ENCODE results near the gene SLC22A1.
"Not testable (repeated sequence)": the region's sequence is repeated elsewhere in the genome, so short reads cannot be mapped to it uniquely, and the experiment has no call there.

Gene SLC22A1

DNA sequence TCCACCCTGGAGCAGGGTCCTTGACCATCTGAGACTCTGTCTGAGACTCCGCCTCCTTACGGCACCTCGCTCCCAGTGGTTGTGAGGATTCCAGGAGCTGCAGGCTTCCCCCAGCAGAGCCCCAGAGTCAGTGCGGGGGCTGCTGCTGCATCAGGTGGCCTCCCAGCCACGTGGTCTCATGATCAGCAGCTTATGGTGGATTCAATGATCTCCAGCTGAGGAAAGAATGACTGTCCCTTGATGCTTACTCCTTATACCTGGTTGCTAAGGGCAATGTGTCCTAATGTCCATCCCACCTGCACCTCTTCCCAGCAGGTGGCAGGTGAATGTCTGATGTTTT is 40.0 kb downstream of the SLC22A1 start:
- TF ChIP-seq, protein P1, sequence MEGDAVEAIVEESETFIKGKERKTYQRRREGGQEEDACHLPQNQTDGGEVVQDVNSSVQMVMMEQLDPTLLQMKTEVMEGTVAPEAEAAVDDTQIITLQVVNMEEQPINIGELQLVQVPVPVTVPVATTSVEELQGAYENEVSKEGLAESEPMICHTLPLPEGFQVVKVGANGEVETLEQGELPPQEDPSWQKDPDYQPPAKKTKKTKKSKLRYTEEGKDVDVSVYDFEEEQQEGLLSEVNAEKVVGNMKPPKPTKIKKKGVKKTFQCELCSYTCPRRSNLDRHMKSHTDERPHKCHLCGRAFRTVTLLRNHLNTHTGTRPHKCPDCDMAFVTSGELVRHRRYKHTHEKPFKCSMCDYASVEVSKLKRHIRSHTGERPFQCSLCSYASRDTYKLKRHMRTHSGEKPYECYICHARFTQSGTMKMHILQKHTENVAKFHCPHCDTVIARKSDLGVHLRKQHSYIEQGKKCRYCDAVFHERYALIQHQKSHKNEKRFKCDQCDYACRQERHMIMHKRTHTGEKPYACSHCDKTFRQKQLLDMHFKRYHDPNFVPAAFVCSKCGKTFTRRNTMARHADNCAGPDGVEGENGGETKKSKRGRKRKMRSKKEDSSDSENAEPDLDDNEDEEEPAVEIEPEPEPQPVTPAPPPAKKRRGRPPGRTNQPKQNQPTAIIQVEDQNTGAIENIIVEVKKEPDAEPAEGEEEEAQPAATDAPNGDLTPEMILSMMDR (IDR thresholded peaks at IDR 0.05; ENCODE audit: low read depth, low read length) = no peak
- H3K4me3 ChIP-seq (ENCODE audit: low read depth, low read length) = no peak overlapping the region
- no peak for DNase-seq
- H3K9me3 ChIP-seq = no peaks in the 10 kb centered on the region
- no peaks in the 10 kb centered on the region for H3K36me3 ChIP-seq
- H3K27me3 ChIP-seq = no peaks in the 10 kb centered on the region
- H3K4me1 ChIP-seq = no peaks in the 10 kb centered on the region

DNA sequence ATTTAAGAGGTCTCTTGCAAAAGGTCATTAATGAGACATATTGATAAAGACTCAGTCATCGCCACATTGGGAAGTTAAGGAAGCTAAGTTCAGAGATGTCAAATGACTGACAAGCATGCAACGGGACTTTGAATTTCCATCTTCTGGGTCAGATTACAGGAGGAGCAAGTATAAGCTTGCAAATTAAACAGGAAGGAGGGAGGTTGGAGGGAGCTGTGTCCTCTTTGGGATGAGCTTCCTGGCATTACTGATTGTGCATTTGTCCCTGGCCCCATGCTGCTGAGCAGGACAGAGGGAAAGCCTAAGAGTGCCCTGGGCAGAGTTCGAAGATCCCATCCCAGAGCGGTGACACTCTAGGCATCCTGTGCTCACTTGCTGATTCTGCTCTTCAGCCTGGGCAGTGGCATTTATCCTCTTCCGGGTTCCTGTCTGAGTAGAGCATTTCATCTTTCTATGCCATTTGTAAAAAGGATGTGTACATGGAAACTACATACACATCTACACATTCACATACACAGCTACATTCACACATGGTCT is 40.5 kb downstream of the SLC22A1 start:
- Histone ChIP-seq H3K36me3 (no peaks in the 10 kb centered on the region), H3K9me3 (no peaks in the 10 kb centered on the region), H3K4me1 (no peaks in the 10 kb centered on the region), H3K27me3 (no peaks in the 10 kb centered on the region), H3K4me3 (ENCODE audit: low read depth, low read length) (no peak overlapping the region)
- DNase-seq = no peak
- TF ChIP-seq, protein P1 (IDR thresholded peaks at IDR 0.05; ENCODE audit: low read depth, low read length) = no peak

DNA sequence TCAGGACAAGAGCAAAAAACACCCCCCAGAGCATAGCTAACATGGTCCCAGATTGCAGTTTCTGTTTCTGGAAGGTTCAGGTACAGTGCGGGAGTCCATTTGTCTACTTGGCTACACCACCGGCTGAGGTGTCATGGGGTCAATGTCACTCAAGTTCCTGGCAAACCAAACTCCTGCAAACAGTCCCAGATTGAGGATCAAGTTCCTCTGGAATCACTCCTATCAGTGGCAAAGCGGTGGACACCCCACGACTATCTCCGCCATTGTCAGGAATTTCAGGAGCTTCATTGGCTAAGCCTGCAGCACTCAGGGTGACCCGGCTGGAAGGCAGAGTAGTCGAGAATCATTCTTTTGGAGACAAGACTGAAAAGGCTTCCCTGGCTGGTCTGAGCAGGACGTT is 41.8 kb downstream of the SLC22A1 start:
- Histone ChIP-seq H3K36me3 (no peaks in the 10 kb centered on the region), H3K4me3 (ENCODE audit: low read depth, low read length) (no peak overlapping the region), H3K27me3 (no peaks in the 10 kb centered on the region), H3K9me3 (no peaks in the 10 kb centered on the region), H3K4me1 (no peaks in the 10 kb centered on the region)
- TF ChIP-seq, protein P1 (IDR thresholded peaks at IDR 0.05; ENCODE audit: low read depth, low read length) = no peak
- DNase-seq = no peak

DNA sequence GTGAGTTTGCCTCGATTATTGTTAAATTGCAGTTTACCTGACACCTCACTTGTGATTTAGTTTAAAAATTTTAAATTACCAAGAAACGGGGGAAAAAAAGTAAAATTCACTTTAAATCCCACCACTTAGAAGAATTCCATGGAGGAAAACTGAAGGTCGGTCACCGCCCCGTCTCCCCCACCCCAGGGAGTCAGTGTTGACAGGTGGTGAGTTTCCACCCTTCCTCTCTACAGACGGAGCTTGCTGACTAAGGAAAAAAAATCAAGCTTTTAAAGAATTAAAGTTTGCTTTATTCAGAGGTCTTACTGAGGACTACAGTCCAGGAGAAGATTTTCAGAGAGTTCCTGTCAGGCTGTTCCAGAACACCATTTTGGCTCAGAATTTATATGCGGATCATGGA is 42.3 kb downstream of the SLC22A1 start:
- DNase-seq = no peak
- no peaks in the 10 kb centered on the region for H3K4me1 ChIP-seq
- no peaks in the 10 kb centered on the region for H3K36me3 ChIP-seq
- H3K9me3 ChIP-seq = no peaks in the 10 kb centered on the region
- TF ChIP-seq, protein P1 (IDR thresholded peaks at IDR 0.05; ENCODE audit: low read depth, low read length) = no peak
- H3K4me3 ChIP-seq (ENCODE audit: low read depth, low read length) = no peak overlapping the region
- H3K27me3 ChIP-seq = no peaks in the 10 kb centered on the region

DNA sequence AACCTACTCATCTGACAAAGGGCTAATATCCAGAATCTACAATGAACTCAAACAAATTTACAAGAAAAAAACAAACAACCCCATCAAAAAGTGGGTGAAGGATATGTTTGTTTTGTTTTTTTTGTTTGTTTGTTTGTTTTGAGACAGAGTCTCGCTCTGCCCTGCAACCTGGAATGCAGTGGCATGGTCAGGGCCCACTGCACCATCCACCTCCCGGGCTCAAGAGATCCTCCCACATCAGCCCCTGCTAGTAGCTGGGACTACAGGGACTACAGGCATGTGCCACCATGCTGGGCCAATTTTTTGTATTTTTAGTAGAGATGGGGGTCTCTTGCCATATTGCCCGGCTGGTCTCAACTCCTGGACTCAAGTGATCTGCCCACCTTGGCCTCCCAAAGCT is 44.3 kb downstream of the SLC22A1 start:
- not testable (repeated sequence) for H3K27me3 ChIP-seq; DNase-seq; H3K36me3 ChIP-seq; H3K4me1 ChIP-seq; H3K4me3 ChIP-seq (ENCODE audit: low read depth, low read length); H3K9me3 ChIP-seq

DNA sequence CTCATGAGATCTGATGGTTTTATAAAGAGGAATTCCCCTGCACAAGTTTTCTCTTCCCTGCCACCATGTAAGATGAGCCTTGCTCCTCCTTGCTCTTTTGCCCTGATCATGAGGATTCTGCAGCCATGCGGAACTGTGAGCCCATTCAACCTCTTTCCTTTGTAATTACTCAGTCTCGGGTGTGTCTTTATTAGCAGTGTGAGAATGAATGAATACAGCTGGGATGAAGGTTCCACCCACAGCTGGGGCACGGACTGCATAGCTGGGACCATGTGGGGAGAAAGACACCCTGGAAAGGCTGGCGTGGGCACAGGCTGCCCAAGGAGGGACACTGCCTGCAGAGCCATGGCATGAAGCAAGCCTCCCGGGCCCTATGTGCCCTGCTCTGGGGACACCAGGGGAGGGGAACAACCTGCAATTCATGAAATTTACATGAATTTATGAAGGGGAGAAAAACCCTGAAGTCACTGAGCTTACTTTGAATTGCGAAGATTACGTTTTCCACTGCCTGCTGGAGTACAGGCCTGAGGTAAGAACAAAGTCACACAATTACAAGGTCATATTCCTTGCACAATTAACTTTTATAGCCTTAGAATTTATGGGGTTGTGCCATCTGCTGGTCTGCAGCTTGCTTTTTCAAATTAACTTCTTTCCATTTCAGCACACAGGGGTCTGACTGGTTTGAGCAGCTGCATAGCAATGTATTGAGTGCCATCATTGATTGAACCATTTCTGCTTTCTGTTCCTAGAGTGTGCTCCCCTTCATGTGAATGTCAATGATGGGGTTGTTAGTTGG is 46.2 kb downstream of the SLC22A1 start:
- Histone ChIP-seq H3K4me1 (no peaks in the 10 kb centered on the region), H3K4me3 (ENCODE audit: low read depth, low read length) (no peak overlapping the region), H3K9me3 (no peaks in the 10 kb centered on the region), H3K36me3 (no peaks in the 10 kb centered on the region), H3K27me3 (no peaks in the 10 kb centered on the region)
- TF ChIP-seq, protein P1 (IDR thresholded peaks at IDR 0.05; ENCODE audit: low read depth, low read length) = no peak
- DNase-seq = no peak

Measured in BE2C (cell line).